RWPE2 (cell line): ENCODE measurements around the gene TMEM163.

ENCODE experiments used
- ATAC-seq: fragments of 200-7000 bp; cut with Tn5 transposase; 3 replicates; pipeline ENCODE4 v1.9.1; 2021; ENCODE audit warnings: low read depth
- DNase-seq: peaks from one replicate; pipeline ENCODE4 v3.0.0-alpha.2; 2020; ENCODE audit warnings: low spot score
- H3K27ac ChIP-seq: fragments of 450-650 bp; 2 replicates; pipeline ENCODE4 v1.5.1; 2017; ENCODE audit warnings: mild to moderate bottlenecking; ENCODE audit not compliant: poor library complexity, severe bottlenecking
- H3K27me3 ChIP-seq: fragments of 250-450 bp; sonication (Bioruptor Pico); 2 replicates; pipeline ENCODE4 v1.5.1; 2021; ENCODE audit warnings: mild to moderate bottlenecking, moderate library complexity; ENCODE audit not compliant: insufficient read depth, poor library complexity, severe bottlenecking
- H3K36me3 ChIP-seq: fragments of 250-450 bp; sonication (Bioruptor Pico); 2 replicates; pipeline ENCODE4 v1.5.1; 2020; ENCODE audit warnings: low read depth, mild to moderate bottlenecking, moderate library complexity
- H3K4me1 ChIP-seq: fragments of 250-450 bp; sonication (Bioruptor Pico); 2 replicates; pipeline ENCODE4 v1.5.1; 2021; ENCODE audit warnings: mild to moderate bottlenecking, moderate library complexity; ENCODE audit not compliant: insufficient read depth, poor library complexity, severe bottlenecking
- H3K4me3 ChIP-seq: fragments of 250-450 bp; sonication (Bioruptor Pico); 2 replicates; pipeline ENCODE4 v1.5.1; 2021; ENCODE audit warnings: mild to moderate bottlenecking, moderate library complexity; ENCODE audit not compliant: severe bottlenecking
- H3K9me3 ChIP-seq: fragments of 250-450 bp; sonication (Bioruptor Pico); 2 replicates; pipeline ENCODE4 v1.5.1; 2021; ENCODE audit warnings: mild to moderate bottlenecking, moderate library complexity; ENCODE audit not compliant: severe bottlenecking
- CTCF ChIP-seq: fragments of 450-650 bp; IDR thresholded peaks from one replicate; pipeline ENCODE4 v1.5.1; 2017; ENCODE audit warnings: mild to moderate bottlenecking, moderate library complexity; ENCODE audit not compliant: poor library complexity, severe bottlenecking

TMEM163 gene

GRCh38 chr2:134714228-134714627, 4.6 kb downstream of the TMEM163 start:
- Histone ChIP-seq H3K9me3 (no peaks in the 10 kb centered on the region), H3K27ac (no peak overlapping the region), H3K27me3 (peaks cover 71% of the 10 kb centered on the region), H3K4me3 (no peak overlapping the region), H3K36me3 (no peaks in the 10 kb centered on the region), H3K4me1 (no peaks in the 10 kb centered on the region)
- no peak for TF ChIP-seq CTCF
- no peak for ATAC-seq
- DNase-seq = no peak

GRCh38 chr2:134713606-134714005, 5.2 kb downstream of the TMEM163 start:
- H3K36me3 ChIP-seq = no peaks in the 10 kb centered on the region
- peaks cover 69% of the 10 kb centered on the region for H3K27me3 ChIP-seq
- ATAC-seq (no peak), DNase-seq (no peak)
- no peaks in the 10 kb centered on the region for H3K9me3 ChIP-seq
- no peak overlapping the region for H3K4me3 ChIP-seq
- TF ChIP-seq CTCF = no peak
- H3K27ac ChIP-seq = no peak overlapping the region
- H3K4me1 ChIP-seq = no peaks in the 10 kb centered on the region

GRCh38 chr2:134713176-134713575, 5.6 kb downstream of the TMEM163 start:
- DNase-seq = no peak
- no peaks in the 10 kb centered on the region for H3K9me3 ChIP-seq
- H3K27ac ChIP-seq = no peak overlapping the region
- no peaks in the 10 kb centered on the region for H3K36me3 ChIP-seq
- H3K4me3 ChIP-seq = no peak overlapping the region
- peaks cover 66% of the 10 kb centered on the region for H3K27me3 ChIP-seq
- TF ChIP-seq CTCF = no peak
- ATAC-seq = no peak
- no peaks in the 10 kb centered on the region for H3K4me1 ChIP-seq

GRCh38 chr2:134712736-134713135, 6.1 kb downstream of the TMEM163 start:
- no peaks in the 10 kb centered on the region for H3K36me3 ChIP-seq
- no peak for TF ChIP-seq CTCF
- no peak overlapping the region for H3K4me3 ChIP-seq
- H3K4me1 ChIP-seq = no peaks in the 10 kb centered on the region
- no peak for ATAC-seq
- H3K27ac ChIP-seq = no peak overlapping the region
- H3K9me3 ChIP-seq = no peaks in the 10 kb centered on the region
- peaks cover 62% of the 10 kb centered on the region for H3K27me3 ChIP-seq
- no peak for DNase-seq

GRCh38 chr2:134712299-134712698, 6.5 kb downstream of the TMEM163 start:
- no peak for TF ChIP-seq CTCF
- Histone ChIP-seq H3K27me3 (peaks cover 57% of the 10 kb centered on the region), H3K4me3 (no peak overlapping the region), H3K27ac (no peak overlapping the region), H3K9me3 (no peaks in the 10 kb centered on the region), H3K36me3 (no peaks in the 10 kb centered on the region), H3K4me1 (no peaks in the 10 kb centered on the region)
- DNase-seq = no peak
- no peak for ATAC-seq
